ENCODE data around the gene SDS.

Gene SDS

GRCh38 chr12:113405694-113406093, 2.0 kb upstream of the SDS start:
- Histone ChIP-seq H3K4me3 (ENCODE audit: low read length) (no peak overlapping the region), H3K9me3 (ENCODE audit: control insufficient read depth, low read length) (no peaks in the 10 kb centered on the region), H3K27me3 (ENCODE audit: control insufficient read depth, insufficient read depth, low read length) (peaks cover 4% of the 10 kb centered on the region), H3K4me1 (ENCODE audit: control insufficient read depth, insufficient read depth, low read length) (peaks cover 3% of the 10 kb centered on the region), H3K36me3 (ENCODE audit: control insufficient read depth, insufficient read depth, low read length) (no peaks in the 10 kb centered on the region), H3K9ac (ENCODE audit: low read length) (no peak overlapping the region)

- H3K4me3 ChIP-seq (ENCODE audit: low read length) = no peak overlapping the region
- H3K9ac ChIP-seq (ENCODE audit: low read length) = no peak overlapping the region
- no peaks in the 10 kb centered on the region for H3K36me3 ChIP-seq (ENCODE audit: control insufficient read depth, insufficient read depth, low read length)
- peaks cover 5% of the 10 kb centered on the region for H3K27me3 ChIP-seq (ENCODE audit: control insufficient read depth, insufficient read depth, low read length)
- H3K9me3 ChIP-seq (ENCODE audit: control insufficient read depth, low read length) = no peaks in the 10 kb centered on the region
- H3K4me1 ChIP-seq (ENCODE audit: control insufficient read depth, insufficient read depth, low read length) = peaks cover 3% of the 10 kb centered on the region
Measured at GRCh38 chr12:113402586-113403260, 964 bp downstream of the SDS start.

GRCh38 chr12:113401066-113402000, 2.4 kb downstream of the SDS start:
- Histone ChIP-seq H3K9ac (ENCODE audit: low read length) (no peak overlapping the region), H3K27me3 (ENCODE audit: control insufficient read depth, insufficient read depth, low read length) (peaks cover 7% of the 10 kb centered on the region), H3K4me1 (ENCODE audit: control insufficient read depth, insufficient read depth, low read length) (peaks cover 3% of the 10 kb centered on the region), H3K4me3 (ENCODE audit: low read length) (no peak overlapping the region), H3K36me3 (ENCODE audit: control insufficient read depth, insufficient read depth, low read length) (no peaks in the 10 kb centered on the region), H3K9me3 (ENCODE audit: control insufficient read depth, low read length) (no peaks in the 10 kb centered on the region)

- peaks cover 3% of the 10 kb centered on the region for H3K4me1 ChIP-seq (ENCODE audit: control insufficient read depth, insufficient read depth, low read length)
- no peaks in the 10 kb centered on the region for H3K9me3 ChIP-seq (ENCODE audit: control insufficient read depth, low read length)
- no peak overlapping the region for H3K4me3 ChIP-seq (ENCODE audit: low read length)
- H3K9ac ChIP-seq (ENCODE audit: low read length) = no peak overlapping the region
- no peaks in the 10 kb centered on the region for H3K36me3 ChIP-seq (ENCODE audit: control insufficient read depth, insufficient read depth, low read length)
- H3K27me3 ChIP-seq (ENCODE audit: control insufficient read depth, insufficient read depth, low read length) = peaks cover 7% of the 10 kb centered on the region
Measured at GRCh38 chr12:113400362-113400761, 3.3 kb downstream of the SDS start.

GRCh38 chr12:113399490-113399889, 4.2 kb downstream of the SDS start:
- no peak overlapping the region for H3K4me3 ChIP-seq (ENCODE audit: low read length)
- H3K9ac ChIP-seq (ENCODE audit: low read length) = no peak overlapping the region
- H3K4me1 ChIP-seq (ENCODE audit: control insufficient read depth, insufficient read depth, low read length) = peaks cover 3% of the 10 kb centered on the region
- H3K9me3 ChIP-seq (ENCODE audit: control insufficient read depth, low read length) = no peaks in the 10 kb centered on the region
- peaks cover 7% of the 10 kb centered on the region for H3K27me3 ChIP-seq (ENCODE audit: control insufficient read depth, insufficient read depth, low read length)
- no peaks in the 10 kb centered on the region for H3K36me3 ChIP-seq (ENCODE audit: control insufficient read depth, insufficient read depth, low read length)

GRCh38 chr12:113398346-113399290, 5.1 kb downstream of the SDS start:
- Histone ChIP-seq H3K4me3 (ENCODE audit: low read length) (no peak overlapping the region), H3K9ac (ENCODE audit: low read length) (no peak overlapping the region), H3K9me3 (ENCODE audit: control insufficient read depth, low read length) (no peaks in the 10 kb centered on the region), H3K4me1 (ENCODE audit: control insufficient read depth, insufficient read depth, low read length) (no peaks in the 10 kb centered on the region), H3K36me3 (ENCODE audit: control insufficient read depth, insufficient read depth, low read length) (no peaks in the 10 kb centered on the region), H3K27me3 (ENCODE audit: control insufficient read depth, insufficient read depth, low read length) (peaks cover 7% of the 10 kb centered on the region)

GRCh38 chr12:113397497-113398197, 6.0 kb downstream of the SDS start:
- Histone ChIP-seq H3K9ac (ENCODE audit: low read length) (no peak overlapping the region), H3K9me3 (ENCODE audit: control insufficient read depth, low read length) (no peaks in the 10 kb centered on the region), H3K27me3 (ENCODE audit: control insufficient read depth, insufficient read depth, low read length) (peaks cover 7% of the 10 kb centered on the region), H3K36me3 (ENCODE audit: control insufficient read depth, insufficient read depth, low read length) (no peaks in the 10 kb centered on the region), H3K4me1 (ENCODE audit: control insufficient read depth, insufficient read depth, low read length) (no peaks in the 10 kb centered on the region), H3K4me3 (ENCODE audit: low read length) (no peak overlapping the region)

- Histone ChIP-seq H3K9ac (ENCODE audit: low read length) (no peak overlapping the region), H3K4me3 (ENCODE audit: low read length) (no peak overlapping the region), H3K9me3 (ENCODE audit: control insufficient read depth, low read length) (no peaks in the 10 kb centered on the region), H3K4me1 (ENCODE audit: control insufficient read depth, insufficient read depth, low read length) (no peaks in the 10 kb centered on the region), H3K27me3 (ENCODE audit: control insufficient read depth, insufficient read depth, low read length) (peaks cover 7% of the 10 kb centered on the region), H3K36me3 (ENCODE audit: control insufficient read depth, insufficient read depth, low read length) (no peaks in the 10 kb centered on the region)
Measured at GRCh38 chr12:113396828-113397496, 6.7 kb downstream of the SDS start.

- H3K9ac ChIP-seq (ENCODE audit: low read length) = no peak overlapping the region
- H3K9me3 ChIP-seq (ENCODE audit: control insufficient read depth, low read length) = no peaks in the 10 kb centered on the region
- no peaks in the 10 kb centered on the region for H3K36me3 ChIP-seq (ENCODE audit: control insufficient read depth, insufficient read depth, low read length)
- H3K27me3 ChIP-seq (ENCODE audit: control insufficient read depth, insufficient read depth, low read length) = peaks cover 7% of the 10 kb centered on the region
- H3K4me3 ChIP-seq (ENCODE audit: low read length) = no peak overlapping the region
- no peaks in the 10 kb centered on the region for H3K4me1 ChIP-seq (ENCODE audit: control insufficient read depth, insufficient read depth, low read length)
Measured at GRCh38 chr12:113396200-113396599, 7.5 kb downstream of the SDS start.

- H3K4me1 ChIP-seq (ENCODE audit: control insufficient read depth, insufficient read depth, low read length) = no peaks in the 10 kb centered on the region
- no peaks in the 10 kb centered on the region for H3K9me3 ChIP-seq (ENCODE audit: control insufficient read depth, low read length)
- H3K36me3 ChIP-seq (ENCODE audit: control insufficient read depth, insufficient read depth, low read length) = no peaks in the 10 kb centered on the region
- H3K4me3 ChIP-seq (ENCODE audit: low read length) = no peak overlapping the region
- peaks cover 7% of the 10 kb centered on the region for H3K27me3 ChIP-seq (ENCODE audit: control insufficient read depth, insufficient read depth, low read length)
- no peak overlapping the region for H3K9ac ChIP-seq (ENCODE audit: low read length)
Measured at GRCh38 chr12:113395119-113395518, 8.6 kb downstream of the SDS start.

GRCh38 chr12:113393749-113394148, 9.9 kb downstream of the SDS start:
- peaks cover 2% of the 10 kb centered on the region for H3K27me3 ChIP-seq (ENCODE audit: control insufficient read depth, insufficient read depth, low read length)

More at GRCh38 chr12:113393749-113394148, 9.9 kb downstream of the SDS start:
- no peak overlapping the region for H3K4me3 ChIP-seq (ENCODE audit: low read length)
- H3K9me3 ChIP-seq (ENCODE audit: control insufficient read depth, low read length) = no peaks in the 10 kb centered on the region
- no peaks in the 10 kb centered on the region for H3K4me1 ChIP-seq (ENCODE audit: control insufficient read depth, insufficient read depth, low read length)
- no peak overlapping the region for H3K9ac ChIP-seq (ENCODE audit: low read length)
- no peaks in the 10 kb centered on the region for H3K36me3 ChIP-seq (ENCODE audit: control insufficient read depth, insufficient read depth, low read length)

Data from mucosa of stomach (tissue), 1 donor.